GM21825 (cell line): ENCODE data around the gene IL11RA.

Experiments
- ATAC-seq: cut with Tn5 transposase; IDR thresholded peaks from one replicate; pipeline ENCODE4 v1.9.1; 2021; ENCODE audit warnings: mild to moderate bottlenecking, moderate library complexity; ENCODE audit not compliant: unreplicated experiment

Gene IL11RA

DNA sequence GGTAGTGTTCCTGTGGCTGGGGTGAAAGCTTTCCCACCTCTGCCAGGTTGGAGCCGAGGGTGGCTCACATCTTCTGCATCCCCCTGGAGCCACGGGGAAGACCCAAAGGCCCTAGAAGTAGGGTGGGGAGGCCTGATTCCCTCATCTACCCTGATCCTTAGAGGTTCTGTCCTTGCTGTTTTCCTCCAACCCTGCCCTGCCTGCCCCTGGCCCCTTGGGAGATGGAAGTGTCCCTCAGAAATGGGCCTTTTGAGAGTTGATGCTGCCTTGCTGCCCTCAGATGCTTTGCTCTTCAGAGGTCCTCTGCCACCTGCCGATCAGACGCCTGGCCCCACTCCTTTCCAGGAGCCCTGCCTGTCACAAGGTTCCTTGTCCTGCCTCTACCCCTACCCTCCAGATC is 32.8 kb downstream of the IL11RA start:
- ATAC-seq = no peak

DNA sequence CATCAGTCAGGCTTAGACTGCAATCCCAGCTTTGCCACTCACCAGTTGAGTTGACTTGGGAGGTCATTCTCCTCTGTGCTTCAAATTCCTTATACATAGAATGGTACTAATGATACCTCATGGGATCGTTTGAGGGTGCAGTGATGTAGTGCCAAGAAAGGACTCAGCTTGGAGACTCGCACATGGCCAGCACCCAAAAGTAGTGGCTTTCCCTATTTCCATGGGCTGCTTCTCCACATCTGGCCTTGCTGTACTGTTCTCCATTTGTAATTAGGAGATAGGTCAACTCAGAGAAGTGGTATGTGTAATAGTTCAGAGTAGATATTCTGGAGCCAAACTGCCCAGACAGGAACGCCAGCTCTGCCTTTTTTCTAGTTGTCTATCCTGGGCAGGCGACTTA is 33.6 kb downstream of the IL11RA start:
- ATAC-seq = no peak

DNA sequence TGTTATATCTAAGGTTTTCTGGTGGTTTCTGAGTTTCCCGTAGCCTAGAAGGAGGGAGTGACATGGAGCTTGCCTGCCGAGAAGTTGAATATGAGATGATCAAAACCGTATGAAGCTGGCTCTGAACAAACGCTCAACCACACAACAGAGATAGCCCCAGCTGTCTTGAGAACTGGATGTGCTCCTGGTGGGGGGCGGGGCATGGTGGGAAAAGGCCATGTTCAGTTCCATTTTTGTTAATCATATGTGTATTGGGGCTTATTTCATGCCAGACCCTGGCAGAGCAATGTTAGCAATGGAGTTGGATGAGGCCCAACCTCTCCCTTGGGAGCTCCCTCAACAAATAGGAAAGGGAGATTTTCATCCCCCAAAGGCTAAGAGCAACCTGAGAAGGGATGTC is 34.2 kb downstream of the IL11RA start:
- no peak for ATAC-seq

DNA sequence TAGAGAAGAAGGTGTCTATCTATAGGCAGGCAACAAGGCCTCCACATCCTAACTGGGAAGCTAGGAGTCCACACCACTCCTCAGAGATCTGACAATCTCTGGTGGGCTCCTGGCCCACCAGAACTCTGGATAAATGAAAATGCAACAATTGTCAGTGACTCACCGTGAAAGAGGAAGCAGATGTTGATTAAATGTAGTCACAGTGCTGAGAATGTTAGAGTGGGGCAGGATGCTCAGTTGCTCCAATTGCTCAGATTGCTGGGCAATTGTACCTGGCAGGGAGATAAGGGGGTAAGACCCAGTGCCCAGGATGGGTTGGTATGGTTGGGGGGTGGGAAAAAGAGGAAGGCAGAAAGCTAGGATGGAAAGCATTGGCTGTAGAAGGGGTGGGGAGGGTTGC is 34.7 kb downstream of the IL11RA start:
- ATAC-seq = no peak

DNA sequence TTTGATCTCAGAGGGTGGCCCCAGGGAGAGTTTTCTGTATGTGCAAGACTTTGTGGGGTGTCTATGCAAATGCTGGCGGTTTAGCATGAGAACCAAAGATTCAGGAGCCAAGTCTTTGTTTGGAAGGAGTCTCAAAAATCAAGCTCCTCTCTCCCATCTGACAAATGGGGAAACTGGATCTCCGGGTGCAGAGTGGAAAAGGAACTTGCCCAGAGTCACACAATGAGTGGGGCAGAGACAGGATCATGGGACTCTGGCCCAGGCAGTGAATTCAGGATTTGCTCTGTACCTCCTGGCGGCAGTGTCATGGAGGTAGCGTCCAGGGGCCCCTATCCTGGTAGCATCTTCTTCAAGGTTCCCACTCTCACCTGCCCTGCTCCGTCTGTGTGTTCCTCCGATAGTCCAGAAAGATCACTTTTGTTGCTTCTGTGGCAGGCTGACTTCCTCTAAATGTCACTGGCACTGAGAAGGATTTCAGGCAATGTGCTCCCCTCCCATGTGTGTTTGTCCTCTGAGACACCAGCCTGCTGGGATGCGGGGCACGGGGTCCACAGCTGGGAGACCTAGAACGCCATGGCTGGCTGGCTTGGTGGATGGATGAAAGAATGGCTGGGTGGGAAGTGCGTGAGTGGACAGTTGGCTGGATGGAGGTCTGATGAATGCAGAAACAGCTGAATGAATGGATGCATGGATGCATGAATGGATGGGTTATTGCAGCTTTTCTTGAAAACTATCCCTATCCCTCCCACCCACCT is 35.5 kb downstream of the IL11RA start:
- ATAC-seq = no peak

DNA sequence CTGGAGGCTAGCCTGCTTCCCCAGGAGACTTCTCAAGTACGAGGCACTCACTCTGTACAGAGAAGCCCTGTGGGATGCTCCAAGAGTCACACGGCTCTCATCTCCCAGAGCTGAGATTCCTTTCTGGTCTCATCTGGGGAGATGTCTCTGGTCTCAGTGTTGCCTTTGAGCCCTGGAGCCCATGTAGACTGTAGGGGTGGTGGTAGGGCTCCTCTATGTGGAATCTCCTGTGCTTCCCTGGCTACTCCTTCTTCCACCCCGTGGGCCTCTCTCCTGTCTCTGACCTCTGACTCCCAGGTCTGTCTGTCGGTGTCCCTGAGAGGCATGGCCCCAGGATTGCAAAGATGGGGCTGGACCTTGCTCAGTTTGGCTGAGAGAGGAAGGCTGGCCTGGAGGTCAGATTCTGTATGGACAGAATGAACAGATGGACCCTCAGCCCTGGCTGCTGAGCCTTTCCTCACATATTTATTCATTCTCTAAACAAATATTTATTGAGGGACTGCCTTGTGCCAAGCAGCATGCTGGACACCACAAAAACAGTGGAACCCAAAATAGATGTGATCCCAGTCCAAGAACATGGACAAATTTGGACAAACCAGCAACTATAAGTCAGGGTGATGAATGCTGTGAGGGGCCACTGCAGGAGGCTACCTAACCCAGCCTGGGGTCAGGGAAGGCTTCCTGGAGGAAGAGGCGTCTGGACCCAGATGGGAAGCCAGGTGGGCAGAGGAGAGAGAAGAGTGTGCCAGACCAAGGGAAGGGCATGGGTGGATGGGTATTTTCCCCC is 36.5 kb downstream of the IL11RA start:
- ATAC-seq = no peak

DNA sequence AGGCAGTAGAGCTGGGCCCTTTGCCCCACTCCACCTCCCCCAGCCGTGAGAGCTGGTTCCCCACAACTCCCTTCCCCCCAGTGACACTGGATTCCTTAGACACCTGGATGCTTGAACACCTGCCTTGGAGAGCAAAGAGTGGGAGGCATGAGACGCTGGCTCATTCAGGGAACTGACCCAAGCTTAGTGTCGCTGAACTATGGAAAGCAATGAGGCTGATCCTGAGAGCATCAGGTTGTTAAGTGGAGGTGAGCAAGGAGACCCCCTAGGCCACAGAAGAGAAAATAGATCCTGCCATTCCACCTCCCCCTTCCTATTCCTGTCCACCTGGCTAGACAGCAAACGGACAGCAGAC is 37.1 kb downstream of the IL11RA start:
- no peak for ATAC-seq

DNA sequence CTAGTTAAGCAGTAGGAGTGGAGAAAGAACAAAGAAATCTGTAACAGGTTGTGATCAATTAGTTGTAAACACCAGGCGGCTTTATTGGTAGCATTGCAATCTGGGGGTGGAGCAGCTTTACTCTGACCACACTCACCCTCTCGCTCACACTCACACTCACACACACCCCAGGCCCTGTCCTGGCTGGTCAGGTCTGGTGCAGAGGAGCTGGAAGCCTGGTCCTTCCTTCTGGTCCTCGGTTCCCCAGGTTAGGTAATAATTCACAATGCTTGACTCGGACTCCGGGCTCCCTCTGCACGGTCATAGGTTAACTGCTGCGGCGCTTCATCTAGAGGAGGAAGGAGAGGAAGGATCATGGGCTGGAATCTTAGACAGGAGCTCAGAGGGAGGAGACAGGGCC is 37.5 kb downstream of the IL11RA start:
- no peak for ATAC-seq

DNA sequence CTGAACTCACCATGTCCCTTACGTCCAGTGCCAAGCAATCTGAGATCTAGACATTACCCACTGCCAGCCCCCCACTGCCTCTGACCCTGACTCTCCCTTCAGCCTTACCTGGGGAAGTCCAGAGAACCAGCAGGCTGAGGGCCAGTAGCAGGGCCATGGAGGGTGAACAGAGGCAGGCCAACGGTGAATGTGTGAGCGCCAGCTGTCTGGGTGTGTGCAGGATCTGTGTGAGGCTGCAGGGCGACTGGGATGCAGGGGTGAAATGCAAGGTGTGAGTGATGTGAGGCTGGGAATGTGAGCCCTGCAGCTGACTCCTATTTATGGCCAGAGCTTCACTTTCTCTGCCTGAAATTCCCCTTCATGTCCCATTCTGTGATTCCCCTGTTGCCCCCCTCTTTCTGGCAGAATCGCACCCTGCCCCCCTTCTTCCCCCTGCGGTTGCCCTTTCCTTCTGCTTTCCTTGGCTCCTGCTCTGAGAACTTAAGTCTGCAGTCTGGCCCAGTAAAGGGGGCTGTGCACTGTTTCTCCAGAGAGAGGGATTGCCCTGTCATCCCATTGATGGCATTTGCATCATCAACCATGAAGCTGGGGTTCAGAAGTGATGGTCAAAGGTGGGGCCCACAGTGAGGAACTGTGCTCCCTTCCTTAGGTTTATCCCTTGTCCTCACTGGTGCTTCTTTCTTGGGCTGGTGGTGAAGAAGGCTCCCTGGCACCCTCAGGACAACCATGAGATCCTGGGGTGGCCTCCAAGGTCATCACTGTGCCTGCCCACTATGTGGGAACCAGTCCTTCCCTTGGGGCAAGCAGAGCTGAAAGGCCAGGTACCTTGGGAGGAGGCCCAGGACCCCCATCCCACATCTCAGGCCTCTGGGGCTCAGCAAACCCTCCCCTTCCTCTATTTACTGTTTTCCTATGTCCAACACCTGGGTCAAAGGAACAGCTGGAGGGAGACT is 39.3 kb downstream of the IL11RA start, which contains the start of gene CCL19:
TSS of gene CCL19 (minus strand) at position 294 of the 953 bp plus-strand sequence. CDS start at position 157, 137 bp downstream.
- no peak for ATAC-seq

DNA sequence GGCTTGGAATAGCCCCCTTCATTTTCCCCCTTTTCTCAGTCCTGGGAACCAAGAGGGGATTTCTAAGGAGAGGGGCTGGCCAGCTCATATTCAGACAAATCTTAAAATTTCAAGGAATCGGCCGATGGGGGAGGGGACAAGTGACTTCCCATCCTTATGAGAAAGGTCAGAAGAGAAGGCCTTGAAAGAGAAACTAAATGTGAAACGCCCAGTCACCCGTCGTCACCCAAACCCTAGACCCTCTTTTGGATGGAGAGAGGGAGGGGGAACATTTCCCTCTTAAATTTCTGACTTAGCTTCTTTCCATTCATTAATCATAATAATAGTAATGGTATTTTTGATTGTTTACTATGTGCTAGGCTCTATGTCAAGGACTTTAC is 39.9 kb downstream of the IL11RA start:
- ATAC-seq = no peak

DNA sequence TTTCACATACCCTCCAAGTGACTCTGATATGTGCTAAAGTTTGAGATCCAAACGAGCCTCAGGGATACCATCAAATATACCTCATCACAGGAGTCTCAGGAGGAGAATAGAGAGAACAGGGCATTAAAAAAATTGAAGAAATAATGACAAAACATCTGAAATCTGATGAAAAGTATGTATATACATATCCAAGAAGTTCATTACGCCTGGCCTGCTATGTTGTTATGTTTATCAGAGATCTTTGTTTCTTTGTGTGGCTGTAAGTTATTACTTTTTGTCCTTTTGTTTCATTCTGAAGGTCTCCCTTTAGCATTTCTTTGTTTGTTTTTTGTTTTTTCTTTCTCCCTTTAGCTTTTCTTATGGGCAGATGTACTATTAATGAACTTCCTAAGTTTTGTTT is 41.6 kb downstream of the IL11RA start:
- ATAC-seq = no peak

DNA sequence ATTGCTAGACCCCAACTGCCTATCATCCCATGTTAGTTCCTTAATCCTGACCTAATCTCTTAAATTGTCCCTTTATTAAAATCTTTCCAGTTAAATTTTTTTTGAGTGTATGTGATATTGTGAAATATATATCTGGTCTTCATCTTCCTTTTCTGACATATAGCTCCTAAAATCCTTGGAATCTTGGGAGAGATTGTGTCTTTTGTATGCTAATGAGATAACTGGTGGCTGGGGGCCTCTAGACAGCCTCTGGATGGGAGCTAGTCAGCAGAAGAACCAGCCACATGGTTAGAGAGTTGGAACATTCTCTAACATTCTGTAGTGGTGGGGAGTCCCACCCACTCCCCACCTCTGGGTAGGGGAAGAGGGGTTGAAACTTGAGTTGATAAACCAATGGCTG is 42.8 kb downstream of the IL11RA start:
- ATAC-seq = no peak

DNA sequence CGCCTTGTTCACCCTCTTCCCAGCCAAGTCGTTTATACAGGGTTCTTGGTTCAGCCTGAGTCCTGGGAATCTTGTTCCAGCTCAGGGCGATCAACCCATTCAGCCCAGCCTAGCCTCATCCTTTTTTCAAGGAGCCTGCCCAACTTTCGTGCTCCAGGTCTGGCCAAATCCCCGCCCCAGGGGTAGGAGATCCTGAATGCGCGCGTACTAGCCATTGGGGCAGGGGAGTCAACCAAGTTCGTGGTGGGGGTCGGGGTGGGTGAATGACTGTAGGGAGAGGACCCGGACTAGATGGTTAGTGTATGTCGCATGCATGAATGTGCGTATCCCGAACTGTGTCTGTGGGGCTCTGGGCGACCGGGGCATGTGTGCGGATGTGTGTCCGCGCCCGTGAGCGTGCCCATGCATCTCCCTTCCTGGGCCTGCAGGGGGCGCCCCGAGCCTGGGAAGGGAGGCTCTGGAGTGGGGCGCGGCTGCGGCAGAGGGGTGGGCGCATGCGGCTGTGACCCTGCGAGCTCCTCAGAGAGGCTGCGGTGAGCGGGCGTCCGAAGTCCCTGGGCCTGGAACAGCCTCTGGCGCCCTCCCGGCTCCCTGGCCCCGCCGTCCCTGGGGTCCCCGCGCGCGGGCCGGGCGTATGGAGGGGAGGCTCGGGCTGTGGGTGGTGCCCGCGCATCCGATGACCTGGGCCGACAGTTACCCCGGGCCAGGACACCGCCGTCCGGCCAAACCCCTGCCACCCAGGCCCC is 49.2 kb downstream of the IL11RA start:
- peak; percentile 74 for ATAC-seq

DNA sequence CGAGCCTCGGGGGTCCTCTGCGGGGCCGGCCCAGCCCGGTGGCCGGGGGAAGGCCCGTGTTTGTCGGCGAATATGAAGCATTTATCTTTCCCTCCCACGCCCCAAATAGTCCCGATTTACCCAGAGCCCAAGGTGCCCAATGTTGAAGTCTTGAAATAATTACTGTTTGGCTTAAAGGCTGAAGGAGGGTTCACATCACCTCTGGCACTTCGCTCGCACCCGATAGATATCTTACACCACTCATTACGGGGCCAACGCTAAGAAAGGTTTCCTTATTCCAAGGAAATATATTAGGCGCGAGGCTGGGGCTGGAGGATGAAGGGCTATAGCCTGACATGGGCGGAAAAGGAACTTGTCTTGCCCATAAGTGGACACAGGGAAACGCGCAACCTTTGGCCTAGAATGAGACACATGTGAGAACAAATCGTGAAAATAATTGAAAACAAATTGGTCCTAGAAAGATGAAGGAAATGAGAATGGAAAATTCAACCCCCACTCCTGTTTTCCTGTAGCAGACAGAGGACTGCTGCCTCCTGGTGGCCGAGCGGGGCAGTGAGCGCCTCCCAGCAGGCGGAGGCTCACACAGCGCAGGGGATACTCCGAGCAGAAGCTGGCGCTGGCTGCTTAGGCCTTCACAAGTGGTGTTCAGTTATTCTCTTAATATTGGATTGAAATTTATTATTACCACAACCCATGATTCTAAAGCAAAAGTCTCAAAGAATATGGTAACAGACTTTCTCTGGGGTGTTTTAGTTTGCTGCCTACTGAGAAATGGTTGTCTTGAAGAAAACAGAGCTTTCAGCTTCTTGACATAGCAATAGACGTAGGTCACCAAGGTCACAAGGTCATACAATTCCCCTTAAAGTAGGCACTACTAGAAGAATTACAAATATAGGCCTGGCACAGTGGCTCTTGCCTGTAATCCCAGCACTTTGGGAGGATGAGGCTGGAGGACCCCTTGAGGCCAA is 50.1 kb downstream of the IL11RA start:
- ATAC-seq = peak; percentile 64

DNA sequence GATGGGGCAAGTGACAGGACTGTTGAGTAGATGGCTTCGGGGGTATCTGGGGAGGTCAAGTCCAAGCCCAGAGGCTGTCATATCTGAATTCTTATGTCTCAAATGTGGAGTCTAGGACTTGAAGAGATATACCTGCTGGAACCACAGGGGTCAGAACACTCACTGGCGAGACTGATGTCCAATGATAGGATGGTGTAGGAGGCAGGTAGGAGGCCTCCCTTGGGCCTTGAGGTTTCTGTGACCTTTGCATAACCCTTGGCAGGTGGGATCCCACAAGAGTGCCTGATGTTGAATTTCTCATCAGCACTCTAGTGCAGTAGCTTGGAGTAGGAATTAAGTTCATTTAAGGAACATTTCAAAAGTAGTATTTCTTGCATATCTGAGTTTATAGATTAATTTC is 55.1 kb downstream of the IL11RA start:
- ATAC-seq = no peak

DNA sequence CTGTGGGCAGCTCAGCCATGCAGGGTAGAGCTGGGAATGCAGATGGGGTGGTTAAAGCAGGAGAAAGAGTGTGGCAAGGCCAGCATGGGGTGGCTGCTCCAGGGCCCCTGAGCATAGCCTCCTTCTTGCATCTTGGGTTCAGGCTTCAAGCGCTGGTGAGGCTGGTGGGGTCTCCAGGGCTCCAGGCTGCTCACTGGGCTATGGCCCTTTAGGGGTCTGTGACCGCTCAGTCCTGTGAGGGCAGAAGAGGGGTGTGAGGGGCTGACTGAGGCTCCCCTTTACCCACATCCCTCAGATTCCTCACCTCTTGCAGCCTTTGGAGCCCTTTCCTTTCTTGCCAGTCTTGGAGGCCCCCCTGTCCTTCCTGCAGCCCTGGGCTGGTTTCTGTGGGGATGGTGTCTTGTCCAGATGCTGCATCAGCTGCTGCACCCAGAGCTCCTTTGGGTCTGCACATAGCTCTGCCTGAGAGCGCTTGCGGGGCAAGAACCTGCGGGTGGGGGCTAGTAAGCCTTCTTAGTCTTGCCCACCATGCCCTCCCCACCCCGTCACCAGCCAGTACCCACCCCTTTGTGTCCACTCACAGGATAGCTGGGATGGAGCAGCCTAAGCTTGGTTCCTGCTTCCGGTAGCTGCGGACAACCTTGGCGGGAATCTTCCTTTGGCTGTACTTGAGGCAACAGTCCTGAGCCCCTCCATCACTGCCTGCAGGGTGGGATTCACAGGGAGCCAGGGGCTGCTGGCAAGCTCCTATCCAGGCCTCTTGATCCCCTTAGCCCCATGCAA is 57.4 kb downstream of the IL11RA start:
- ATAC-seq = no peak

DNA sequence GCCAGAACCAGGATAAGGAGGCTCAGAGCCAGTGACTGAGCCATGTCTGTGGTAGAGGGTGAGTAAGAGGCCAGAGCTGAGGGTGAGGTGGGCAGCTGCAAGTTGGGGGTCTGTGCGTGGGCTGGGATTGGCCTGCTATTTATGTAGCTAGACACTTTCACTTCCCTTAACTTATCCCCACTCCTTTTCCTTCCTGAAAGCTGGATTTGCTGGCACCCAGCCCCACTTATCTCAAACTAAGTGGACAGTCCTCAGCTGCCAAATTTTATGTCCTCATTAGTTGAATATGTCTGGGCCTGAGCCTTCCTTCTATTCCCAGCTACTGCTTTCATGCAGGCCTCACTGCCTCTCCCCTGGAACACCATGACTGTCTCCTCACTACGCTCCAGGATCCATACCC is 58.0 kb downstream of the IL11RA start, which contains the start of gene CCL21:
TSS of gene CCL21 (minus strand) at position 114 of the 400 bp plus-strand sequence. CDS start at position 44, 70 bp downstream.
- no peak for ATAC-seq
